Stimulated activated naive CD4-positive, alpha-beta T cell (primary cell): ENCODE data around the gene ZNF580.

Source experiments
- DNase-seq, 6 experiments: peaks; one replicate each; lab custom pipeline; 2025; lab: John Stamatoyannopoulos, UW

ZNF580 gene

DNA sequence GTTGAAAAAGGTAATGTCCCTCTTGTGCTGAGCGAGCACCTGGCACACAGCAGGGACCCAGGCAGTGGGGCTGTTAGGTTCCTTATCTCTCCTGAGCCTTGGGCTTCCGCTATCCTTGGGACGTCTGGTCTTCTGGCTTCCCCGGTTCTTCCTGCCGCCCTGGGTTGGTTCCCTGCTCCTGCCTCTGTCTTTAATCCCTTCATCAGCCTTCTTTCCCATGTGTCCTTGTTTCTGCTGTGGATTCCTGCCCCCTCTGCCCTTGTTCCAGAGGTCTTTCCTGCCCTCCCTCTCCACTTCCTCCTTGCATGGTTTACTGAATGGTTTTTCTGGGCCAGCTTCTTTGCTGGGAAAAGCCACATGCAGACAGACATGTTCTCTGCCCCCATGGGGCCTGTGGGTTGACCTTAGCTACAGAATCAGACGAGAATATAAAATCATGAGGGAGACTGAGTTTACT is 36.8 kb downstream of the ZNF580 start:
- no peak for DNase-seq

DNA sequence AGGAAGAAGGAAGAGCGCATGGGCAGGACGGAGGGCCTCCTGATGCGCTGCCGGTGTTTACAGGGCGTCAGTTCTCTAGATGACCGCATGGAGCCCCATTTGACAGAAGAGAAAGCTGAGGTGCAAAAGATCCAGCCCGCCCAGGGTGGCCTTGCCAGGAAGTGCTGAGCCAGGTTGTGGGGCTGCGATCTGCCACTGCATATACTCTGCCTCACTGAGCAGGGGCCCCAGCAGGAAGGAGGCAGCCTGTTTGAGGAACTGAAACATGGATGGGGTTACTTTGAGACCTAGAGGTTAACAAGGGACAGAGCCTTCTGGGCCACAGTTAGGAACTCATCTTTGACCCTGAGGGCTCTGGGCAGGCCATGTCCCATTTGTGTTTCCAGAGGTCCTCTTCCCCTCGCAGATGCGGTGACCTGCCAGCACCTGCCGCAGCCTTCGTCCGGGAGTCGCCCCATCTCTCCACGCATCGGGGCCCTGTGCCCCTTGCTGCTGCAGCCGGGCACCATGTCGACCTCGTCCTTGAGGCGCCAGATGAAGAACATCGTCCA is 37.4 kb downstream of the ZNF580 start:
- DNase-seq: no peak

DNA sequence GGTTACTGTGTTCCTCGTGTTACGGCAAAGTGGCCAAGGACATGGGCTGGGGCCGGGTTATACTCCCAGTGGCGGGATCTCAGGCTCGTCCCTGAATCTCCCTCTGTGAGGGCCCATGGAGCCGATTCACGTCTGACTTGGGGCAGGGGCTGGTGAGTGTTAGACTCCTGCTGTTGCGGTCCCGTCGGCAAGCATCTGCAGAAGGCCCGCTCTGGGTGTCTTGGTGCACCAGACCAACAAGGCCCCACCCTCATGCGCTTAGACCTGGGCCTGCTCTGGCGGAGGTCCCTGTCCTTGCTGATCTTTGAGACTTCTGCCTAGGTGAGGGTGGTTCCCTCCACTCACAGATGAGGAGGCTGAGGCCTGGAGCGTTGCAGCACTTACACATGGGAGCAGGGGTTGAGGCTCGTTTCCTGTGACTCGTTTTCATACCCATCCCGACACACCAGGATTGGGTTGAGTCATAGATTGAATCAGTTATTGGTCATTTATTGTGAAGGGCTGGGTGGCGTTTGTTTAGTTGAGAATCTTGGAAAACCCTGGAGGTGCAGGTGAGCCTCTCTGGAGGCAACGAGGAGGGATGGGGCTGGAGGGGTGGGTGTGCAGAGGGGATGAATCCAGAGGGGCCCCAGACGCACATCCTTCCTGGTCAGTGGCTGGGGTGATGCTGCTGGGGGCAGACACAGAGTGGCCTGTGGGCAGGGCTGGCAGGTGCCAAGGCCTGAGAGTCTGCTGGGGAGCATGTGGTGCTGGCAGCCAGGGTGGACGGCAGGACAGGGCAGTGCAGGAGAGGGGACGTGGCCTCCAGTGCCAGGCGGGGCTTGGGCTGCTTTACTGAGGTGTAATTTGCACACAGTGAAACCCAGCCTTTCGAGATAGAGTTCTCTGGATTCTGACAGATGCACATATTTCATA is 38.8 kb downstream of the ZNF580 start:
- no peak for DNase-seq

DNA sequence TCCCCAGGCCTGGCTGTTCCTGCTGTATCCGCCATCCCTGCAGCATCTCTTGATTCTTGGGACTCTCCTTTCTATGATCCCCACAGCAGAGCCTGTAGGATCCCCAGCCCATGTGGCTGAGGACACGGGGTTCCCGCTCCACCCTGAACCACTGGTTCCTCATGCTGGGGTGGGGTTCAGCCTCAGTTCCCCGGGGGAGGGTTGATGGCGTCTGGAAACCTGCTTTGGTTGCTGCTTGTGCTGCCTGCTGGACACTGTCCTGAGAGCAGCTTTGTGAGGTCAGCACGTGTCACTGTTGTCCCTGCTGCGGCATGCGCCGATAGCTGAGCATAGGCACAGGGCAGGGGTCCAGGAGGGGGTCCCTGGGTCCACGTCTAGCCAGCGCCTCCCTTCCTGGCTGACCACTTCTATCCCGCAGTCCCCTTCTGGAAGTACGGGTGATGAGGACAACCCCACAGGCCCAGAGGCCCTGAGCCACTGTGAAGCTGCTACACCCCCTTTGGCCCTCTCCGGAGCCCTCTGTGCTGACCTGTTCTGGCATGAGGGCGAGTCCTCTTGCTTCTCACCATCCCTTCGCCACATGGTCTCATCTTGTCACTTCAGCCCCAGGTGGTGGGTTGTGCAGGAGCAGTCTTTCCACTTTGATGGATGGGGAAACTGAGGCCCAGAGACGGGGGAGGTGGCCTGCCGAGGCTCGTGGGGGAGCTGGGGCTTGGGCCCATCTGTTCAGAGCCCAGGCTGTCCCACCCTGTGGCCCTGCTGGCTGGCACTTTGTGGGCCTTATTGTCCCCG is 39.7 kb downstream of the ZNF580 start:
- DNase-seq: no peak

DNA sequence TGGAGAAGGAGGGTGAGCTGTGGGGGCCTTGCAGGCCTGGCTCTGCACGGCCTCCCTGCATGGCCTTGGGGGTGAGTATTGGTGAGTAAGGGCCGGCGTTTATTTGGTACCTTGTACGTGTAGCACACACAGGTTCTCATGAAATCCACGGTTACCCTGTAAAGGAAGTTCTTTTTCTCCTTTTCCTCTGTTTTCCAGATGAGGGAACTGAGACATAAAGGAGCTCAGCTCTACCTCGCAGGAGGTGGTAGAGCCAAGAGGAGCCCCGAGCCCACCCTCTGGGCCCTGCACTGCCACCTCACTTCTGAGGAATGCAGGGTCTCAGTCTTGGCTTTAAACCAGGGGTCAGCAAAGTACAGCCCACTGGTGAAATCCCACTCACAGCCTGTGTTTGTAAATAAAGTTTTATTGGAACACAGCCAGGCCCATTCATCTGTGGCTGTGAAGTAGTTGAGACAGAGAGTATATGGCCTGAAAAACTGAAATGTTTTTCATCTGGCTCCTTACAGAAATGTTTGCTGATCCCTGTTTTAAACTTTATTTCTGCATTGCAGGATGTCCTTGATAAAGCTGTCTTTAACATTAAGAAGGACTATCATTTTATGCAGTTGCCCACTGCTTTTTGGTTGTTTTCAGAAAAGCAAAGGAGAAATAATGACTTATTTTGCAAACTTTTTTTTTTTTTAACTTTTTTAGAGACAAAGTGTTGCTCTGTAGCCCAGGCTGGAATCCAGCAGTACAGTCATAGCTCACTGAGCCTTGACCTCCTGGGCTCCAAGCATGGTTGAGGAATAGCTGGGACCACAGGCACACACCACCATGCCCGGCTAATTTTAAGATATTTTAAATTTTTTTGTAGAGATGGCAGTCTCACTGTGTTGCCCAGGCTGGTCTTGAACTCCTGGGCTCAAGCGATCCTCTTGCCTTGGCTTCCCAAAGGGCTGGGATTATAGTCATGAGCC is 40.6 kb downstream of the ZNF580 start:
- no peak for DNase-seq

DNA sequence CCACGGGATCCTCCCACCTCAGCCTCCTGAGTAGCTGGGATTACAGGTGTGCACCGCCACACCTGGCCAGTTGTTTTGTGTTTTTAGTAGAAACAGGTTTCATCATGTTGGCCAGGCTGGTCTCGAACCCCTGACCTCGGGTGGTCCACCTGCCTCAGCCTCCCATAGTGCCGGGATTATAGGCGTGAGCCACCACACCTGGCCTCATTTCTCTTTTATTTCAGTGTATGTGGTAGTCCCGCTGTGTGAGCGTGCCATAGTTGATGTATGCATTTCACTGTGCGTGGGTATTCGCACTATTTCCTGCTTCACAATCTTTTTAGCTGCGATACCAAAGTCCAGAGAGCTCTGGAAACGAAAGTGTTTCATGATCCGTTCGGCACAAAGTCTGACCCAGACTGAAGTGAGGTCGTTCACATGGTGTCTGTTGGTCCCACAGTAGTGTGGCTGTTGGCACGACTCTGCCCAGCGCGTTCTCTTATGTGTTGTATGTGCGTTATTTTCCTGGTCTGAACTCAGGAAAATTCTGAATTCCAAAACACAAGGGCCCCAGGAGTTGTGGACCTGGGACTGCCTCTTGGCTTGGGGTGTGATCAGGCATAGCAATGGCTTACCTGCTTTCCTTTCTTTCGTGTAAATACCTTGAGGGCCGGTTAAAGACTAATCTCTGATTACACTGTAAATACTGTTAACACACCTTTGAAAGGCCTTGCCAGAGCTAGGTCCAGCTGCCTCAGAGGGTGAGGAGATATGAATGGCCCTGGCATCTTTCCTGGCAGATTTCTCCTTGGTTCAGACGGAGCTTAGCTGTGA is 42.9 kb downstream of the ZNF580 start:
- DNase-seq: no peak

DNA sequence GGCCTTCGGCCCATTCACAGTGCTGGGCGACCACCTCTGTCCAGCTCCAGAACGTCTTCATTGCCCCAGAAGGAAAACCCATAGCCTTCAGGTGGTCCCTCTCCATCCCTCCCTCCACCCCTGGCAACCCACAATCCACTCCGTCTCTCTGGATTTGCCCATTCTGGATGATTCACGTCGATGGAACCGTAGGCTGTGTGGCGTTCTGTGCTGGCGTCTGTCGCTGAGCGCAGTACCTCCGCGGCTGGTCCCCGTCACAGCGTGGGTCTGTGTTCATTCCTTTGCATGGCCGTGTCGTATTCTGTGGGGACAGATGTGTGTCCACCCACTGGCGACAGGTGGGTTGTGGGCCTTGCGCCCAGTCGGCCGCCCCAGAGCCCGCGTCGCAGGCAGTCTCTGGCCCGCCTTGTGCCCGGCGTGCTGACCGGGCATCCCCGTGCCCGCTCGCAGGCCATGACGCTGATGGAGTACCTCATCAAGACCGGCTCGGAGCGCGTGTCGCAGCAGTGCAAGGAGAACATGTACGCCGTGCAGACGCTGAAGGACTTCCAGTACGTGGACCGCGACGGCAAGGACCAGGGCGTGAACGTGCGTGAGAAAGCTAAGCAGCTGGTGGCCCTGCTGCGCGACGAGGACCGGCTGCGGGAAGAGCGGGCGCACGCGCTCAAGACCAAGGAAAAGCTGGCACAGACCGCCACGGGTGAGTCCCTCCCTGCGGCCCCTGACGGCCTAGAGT is 44.3 kb downstream of the ZNF580 start:
- DNase-seq: no peak

DNA sequence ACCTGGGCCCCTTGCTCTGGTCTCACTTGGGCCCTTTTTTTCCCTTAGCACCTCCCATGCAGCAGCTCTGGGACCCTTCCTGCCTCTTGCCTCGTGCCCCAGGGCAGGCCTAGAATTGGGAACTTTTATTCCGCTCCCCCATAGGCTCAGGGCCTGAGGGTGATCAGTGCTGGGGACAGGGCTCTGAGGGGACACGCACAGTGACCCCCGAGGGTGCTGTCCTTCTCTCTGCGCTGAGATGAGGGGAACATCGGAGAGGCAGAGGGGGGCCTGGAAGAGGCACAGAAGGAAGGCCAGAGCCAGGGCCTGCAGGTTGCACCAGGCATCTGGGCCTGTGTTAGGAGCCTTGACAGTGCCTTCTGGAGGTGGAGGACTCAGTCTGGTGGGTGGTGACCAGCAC is 45.0 kb downstream of the ZNF580 start:
- DNase-seq: no peak

DNA sequence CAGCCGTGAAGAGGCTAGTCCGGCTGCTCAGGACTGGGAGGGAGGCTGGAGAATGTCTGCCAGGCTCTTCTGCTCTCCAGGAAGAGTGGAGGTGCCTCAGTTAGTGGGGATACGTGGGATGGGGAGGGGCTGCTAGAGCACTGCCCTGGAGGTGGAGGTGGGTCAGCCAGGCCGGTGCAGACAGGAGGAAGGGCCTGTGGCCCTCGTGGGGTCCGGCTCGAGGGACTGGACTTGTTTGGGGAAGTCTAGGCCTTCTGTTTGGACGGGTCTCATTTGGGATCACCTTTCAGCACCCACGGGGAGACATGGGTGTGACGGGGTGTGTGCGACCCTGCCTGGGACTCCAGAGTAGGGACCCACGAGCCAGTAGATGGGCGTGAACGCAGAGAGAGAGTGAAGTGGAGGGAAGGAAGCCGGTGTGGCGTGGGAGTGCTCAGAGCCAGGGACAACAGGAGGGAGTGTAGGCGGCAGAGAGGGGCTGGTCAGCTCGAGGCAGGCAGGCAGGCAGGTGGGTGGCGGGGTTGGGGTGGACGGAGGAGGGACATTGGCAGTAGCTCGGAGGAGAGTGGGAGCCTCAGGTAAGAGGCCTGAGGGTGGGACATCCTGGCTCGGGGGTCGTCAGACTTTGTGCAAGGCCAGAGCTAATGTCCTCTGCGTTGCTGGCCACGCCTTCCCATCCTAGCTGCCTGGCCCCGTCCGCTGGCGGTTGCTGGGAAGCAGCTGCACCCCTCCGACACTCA is 45.7 kb downstream of the ZNF580 start:
- DNase-seq: no peak

DNA sequence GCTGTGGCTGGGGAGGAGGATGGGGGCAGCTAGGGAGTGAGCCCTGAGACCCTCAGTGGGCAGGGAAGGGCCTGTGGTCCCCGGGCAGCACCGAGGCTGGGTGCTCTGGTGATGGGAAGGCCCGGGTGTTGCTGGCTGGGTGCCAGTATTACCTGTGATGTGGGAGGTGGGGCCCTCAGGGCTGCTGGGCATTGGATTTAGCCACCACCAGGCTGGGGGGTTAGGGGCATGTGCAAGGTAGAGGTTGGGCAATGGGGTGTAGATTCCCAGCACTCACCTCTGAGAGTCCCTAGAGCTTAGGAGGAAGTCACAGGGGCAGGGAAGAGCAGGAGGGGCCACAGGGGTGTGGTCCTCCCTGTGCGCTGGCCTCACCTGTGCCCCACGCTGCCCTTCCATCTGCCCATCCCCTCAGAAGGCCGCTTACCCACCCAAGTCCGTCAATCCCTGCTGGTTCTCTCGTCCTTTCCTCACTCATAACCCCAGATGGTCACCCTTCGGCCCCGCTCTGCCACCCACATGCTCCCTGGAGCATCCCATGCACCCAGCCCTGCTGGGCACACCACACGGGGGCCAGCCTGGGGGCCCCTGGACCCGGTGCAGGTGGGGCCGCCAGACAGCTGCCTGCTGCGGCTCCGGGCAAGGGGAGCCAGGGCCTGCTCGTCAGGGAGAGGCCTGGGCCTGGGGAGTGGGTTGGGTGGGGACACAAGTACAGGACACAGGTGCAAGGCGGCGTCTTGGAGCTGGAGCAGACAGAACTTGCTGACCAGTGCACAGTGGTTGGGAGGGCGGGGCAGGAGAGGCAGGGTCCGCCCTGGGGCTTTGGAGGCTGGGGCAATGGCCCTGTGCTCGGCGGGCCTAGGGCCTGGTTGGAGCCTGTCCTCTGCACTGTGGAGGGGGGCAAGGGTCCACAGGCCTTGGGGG is 46.7 kb downstream of the ZNF580 start:
- DNase-seq: no peak

DNA sequence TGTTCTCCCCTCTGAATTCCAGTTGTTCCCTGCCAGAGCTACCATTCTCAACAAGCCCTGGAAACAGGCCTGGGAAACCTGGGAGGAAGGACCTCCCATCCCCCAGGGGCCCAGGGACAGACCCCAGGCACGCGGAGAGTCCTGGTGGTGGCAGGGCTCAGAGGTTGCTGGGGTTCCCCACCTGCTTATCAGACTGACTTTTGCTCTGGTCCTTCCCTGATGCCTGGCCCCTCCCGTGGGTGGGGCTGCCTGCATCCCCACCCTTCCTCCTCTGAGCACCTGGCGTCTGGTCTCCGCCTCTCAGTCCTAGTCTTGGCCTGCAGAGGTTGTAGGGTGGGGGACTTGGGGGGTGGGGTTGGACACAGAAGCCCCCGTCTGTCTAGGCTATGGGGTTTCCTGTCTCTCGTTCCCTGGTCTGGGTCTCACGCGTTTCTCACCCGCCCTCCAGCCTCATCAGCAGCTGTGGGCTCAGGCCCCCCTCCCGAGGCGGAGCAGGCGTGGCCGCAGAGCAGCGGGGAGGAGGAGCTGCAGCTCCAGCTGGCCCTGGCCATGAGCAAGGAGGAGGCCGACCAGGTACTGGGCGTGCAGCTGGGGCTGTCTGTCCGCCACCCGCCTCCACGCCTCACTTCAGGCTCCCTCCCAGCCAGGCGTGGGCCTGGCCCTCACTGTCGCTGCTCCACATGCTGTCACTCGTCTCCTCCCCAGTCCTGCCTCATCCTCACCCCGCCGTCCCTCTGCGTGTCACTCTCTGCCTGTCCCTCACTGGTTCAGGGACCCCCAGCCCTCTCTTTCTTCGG is 47.8 kb downstream of the ZNF580 start:
- DNase-seq: no peak

DNA sequence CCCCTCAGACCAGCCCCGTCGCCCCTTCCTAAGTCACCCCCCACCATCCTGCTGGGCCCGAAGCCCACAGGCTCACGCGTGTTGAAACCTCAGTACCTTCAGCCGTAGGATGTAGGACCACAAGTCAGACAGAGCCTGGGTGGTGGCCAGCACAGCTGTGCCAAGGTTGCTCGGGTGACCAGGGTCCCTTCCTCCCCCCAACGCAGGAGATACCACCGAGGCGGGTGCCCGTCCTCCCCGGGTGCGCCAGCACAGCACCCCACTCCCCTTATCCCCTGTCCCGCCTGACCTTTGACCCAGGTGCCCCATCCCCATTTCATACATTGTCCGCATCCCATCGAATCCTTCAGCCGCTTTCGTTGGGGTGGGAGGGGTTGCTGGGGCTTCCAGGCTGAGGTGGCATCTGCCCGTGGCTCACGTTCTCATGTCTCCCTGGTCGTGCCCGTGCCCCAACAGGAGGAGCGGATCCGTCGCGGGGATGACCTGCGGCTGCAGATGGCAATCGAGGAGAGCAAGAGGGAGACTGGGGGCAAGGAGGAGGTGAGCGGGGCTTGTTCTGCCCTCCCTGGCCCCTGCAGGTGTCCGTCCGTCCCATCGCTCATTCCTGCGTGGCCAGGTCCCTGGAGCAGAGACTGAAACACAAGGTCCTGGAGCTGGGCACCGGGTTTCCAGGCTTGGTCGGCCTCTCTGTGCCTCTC is 48.8 kb downstream of the ZNF580 start:
- no peak for DNase-seq

DNA sequence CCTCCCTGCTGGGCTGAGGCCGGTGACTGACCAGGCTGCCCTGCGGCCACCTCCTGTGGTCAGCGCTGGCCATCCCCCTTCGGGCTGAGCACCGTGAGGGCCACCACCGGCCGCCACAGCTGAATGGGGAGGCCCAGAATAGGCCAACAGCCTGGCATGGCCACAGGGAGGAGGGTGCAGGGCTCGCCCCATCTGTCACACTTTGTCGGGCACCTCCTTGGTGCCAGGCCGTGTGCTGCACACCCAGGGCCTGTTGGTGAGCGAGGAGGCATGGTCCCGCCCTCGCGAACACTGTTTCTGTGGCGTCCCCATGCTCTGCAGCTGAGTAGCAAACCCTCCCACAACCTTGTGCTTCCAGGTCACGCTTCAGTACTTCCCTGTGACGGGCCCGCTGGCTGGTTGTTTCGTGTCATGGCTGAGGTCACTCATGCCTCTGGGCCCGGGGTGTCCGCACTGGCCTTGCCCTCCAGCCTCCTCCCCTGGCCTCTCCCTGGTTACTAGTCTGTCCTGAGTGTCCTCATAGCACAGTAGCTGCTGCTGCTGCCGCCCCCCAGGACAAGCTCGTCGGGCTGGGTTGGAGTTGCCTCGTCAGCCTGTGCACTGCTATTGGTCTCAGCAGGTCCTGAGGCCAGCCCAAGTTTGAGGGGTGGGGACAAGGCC is 49.4 kb downstream of the ZNF580 start:
- no peak for DNase-seq

DNA sequence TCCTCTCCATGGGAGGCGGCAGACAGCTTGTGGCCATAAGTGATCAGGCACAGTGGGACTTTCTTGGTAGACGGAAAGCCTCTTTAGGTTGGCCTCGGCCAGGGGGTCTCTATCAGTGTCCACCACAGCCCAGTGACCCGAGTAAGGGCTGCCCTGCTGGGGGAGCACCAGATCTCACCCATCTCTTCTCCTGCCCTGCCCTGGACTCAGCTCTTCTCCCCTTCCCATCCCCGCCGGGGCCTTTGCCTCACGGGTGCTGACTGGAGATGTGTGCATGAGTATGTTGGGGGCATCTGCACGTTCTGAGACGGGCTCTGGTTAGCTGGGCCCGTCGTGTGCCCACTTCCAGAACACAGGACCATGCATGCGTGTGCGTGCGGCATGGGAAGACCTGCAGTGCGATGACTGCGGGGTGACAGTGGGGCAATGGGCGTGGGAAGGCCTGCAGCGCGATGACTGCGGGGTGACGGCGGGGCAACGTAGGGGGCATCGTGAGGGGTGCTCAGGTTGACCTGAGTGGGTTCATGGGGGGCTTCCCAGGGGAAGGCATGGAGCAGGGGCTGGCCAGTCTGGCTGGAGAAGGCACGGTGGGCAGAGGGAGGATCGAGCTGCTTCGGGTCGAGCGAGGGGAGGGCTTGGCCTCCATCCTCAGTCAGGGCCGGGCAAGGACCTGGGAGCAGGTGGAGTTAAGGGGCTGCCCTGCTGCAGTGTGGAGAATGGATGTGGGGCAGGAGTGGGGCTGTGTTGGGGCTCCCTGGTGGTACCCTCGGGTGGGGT is 50.2 kb downstream of the ZNF580 start:
- DNase-seq: no peak
